ENCODE measurements around the gene SERPIND1. TPM values are rescaled to one million over a fixed set of nuclear protein-coding genes. Genes with fewer than 3 reads are reported as not detected.

SERPIND1 gene
- total RNA-seq, 6 donors from 2014 or later: 0.57 to 2.6 (median 0.76) TPM; not detected in 2

- Histone ChIP-seq H3K36me3 (peaks cover 17 to 97% (median 65%) of the 10 kb centered on the region in 4 donors), H3K27ac (peak overlapping the region in 3 of 4 donors; percentile 47 to 80 (median 61)), H3K27me3 (no peaks in the 10 kb centered on the region), H3K4me1 (peaks cover 7 to 36% (median 31%) of the 10 kb centered on the region in 4 donors), H3K4me3 (no peak overlapping the region), H3K9me3 (no peaks in the 10 kb centered on the region)
- ATAC-seq (ENCODE audit: low FRiP score in 2 of 2) (no peak), DNase-seq (no peak)
- 92 to 96% methylated on average over 4 to 7 of the region's 7 CpGs for WGBS, 2 donors
- TF ChIP-seq EP300 (IDR thresholded peaks at IDR 0.05) (no peak), CTCF (IDR thresholded peaks at IDR 0.05) (no peak), POLR2A (IDR thresholded peaks at IDR 0.05) (no peak), POLR2AphosphoS5 (IDR thresholded peaks at IDR 0.05) (no peak)
Measured at GRCh38 chr22:20748082-20748481, 25.8 kb upstream of the SERPIND1 start.

- H3K27ac ChIP-seq: peak overlapping the region in 3 of 4 donors; percentile 47 to 80 (median 61)
Measured at GRCh38 chr22:20748731-20749428, 25.0 kb upstream of the SERPIND1 start.

GRCh38 chr22:20749453-20749852 is 24.5 kb upstream of the SERPIND1 start:
- H3K4me1 ChIP-seq: peaks cover 7 to 36% (median 31%) of the 10 kb centered on the region in 4 donors
- H3K9me3 ChIP-seq: no peaks in the 10 kb centered on the region
- H3K36me3 ChIP-seq: peaks cover 17 to 83% (median 53%) of the 10 kb centered on the region in 4 donors
- no peaks in the 10 kb centered on the region for H3K27me3 ChIP-seq
- DNase-seq (peak in 1 of 2 donors; percentile 38), ATAC-seq (ENCODE audit: low FRiP score in 2 of 2) (peak; percentile 8 to 62)
- 78 to 79% methylated on average over 3 of the region's 3 CpGs for WGBS, 2 donors
- H3K4me3 ChIP-seq: no peak overlapping the region
- TF ChIP-seq EP300 (IDR thresholded peaks at IDR 0.05) (no peak), POLR2AphosphoS5 (IDR thresholded peaks at IDR 0.05) (peak in 1 of 2 donors; percentile 5)
- H3K27ac ChIP-seq: peak overlapping the region; percentile 22 to 61 (median 51)

More at GRCh38 chr22:20748731-20749428, 25.0 kb upstream of the SERPIND1 start:
- no peaks in the 10 kb centered on the region for H3K27me3 ChIP-seq
- H3K36me3 ChIP-seq: peaks cover 17 to 89% (median 58%) of the 10 kb centered on the region in 4 donors
- 47 to 63% methylated on average over 9 of the region's 9 CpGs for WGBS, 2 donors
- no peak overlapping the region for H3K4me3 ChIP-seq
- peaks cover 7 to 36% (median 31%) of the 10 kb centered on the region in 4 donors for H3K4me1 ChIP-seq
- no peak for TF ChIP-seq POLR2A (IDR thresholded peaks at IDR 0.05)
- no peak for TF ChIP-seq POLR2AphosphoS5 (IDR thresholded peaks at IDR 0.05)
- TF ChIP-seq CTCF (IDR thresholded peaks at IDR 0.05): peak in 1 of 6 experiments; percentile 13
- TF ChIP-seq EP300 (IDR thresholded peaks at IDR 0.05): peak in 1 of 4 donors; percentile 48
- H3K9me3 ChIP-seq: no peaks in the 10 kb centered on the region
- ATAC-seq (ENCODE audit: low FRiP score in 2 of 2) (peak; percentile 34 to 47), DNase-seq (peak in 1 of 2 donors; percentile 72)

GRCh38 chr22:20750461-20751184 is 23.3 kb upstream of the SERPIND1 start:
- 36 to 61% methylated on average over 6 to 9 of the region's 9 CpGs for WGBS, 2 donors
- H3K36me3 ChIP-seq: peaks cover 17 to 77% (median 46%) of the 10 kb centered on the region in 4 donors
- ATAC-seq (ENCODE audit: low FRiP score in 2 of 2): peak; percentile 58 to 66

More at GRCh38 chr22:20750461-20751184, 23.3 kb upstream of the SERPIND1 start:
- DNase-seq: peak in 1 of 2 donors; percentile 79
- peak overlapping the region in 3 of 4 donors; percentile 14 to 56 (median 46) for H3K27ac ChIP-seq
- TF ChIP-seq POLR2AphosphoS5 (IDR thresholded peaks at IDR 0.05): no peak
- no peak for TF ChIP-seq CTCF (IDR thresholded peaks at IDR 0.05)
- TF ChIP-seq POLR2A (IDR thresholded peaks at IDR 0.05): no peak
- TF ChIP-seq EP300 (IDR thresholded peaks at IDR 0.05): no peak
- no peak overlapping the region for H3K4me3 ChIP-seq
- peaks cover 7 to 36% (median 31%) of the 10 kb centered on the region in 4 donors for H3K4me1 ChIP-seq
- H3K27me3 ChIP-seq: no peaks in the 10 kb centered on the region
- no peaks in the 10 kb centered on the region for H3K9me3 ChIP-seq

All from upper lobe of left lung (tissue), 6 donors.